Thyroid gland (tissue), 4 donors: ENCODE results near the gene TMEM97.

Experiments
- POLR2A ChIP-seq, 2 donors: fragments of 450-650 bp; IDR thresholded peaks; one replicate each; pipeline ENCODE4 v1.6.1; 2017; ENCODE audit warnings: antibody characterized with exemption in 2 of 2, mild to moderate bottlenecking in 2 of 2, moderate library complexity in 1 of 2
- TF ChIP-seq, protein P1 (sequence below), 6 experiments: fragments of 200-600 bp in 3 of 6; fragments of 450-650 bp in 3 of 6; sonication (generic) in 3 of 6; IDR thresholded peaks; one replicate each; pipeline ENCODE4 v1.5.1; 2016 to 2019; ENCODE audit warnings: antibody characterized with exemption in 6 of 6, mild to moderate bottlenecking in 2 of 6, inconsistent platforms in 1 of 6, moderate library complexity in 1 of 6

DNA sequence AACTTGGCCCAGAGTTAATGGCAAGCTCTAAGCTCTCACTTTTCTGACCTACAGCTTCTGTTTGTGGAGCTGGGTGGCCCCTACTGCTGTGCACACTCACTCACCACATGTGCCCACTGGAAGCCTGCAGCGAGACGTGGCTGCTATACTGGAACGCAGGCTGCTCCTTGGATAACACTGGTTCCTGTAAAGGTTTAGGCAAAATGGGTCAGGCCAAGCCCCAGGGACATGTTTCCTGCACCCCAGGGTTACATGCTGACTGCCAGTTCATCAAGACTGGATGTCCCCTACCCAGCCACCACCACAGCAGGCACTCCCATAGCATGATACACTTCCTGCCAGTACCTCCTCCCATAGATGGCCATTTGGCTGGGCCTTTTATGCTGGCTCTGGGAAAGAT lies 30.0 kb downstream of the TMEM97 start:
- TF ChIP-seq POLR2A (IDR thresholded peaks at IDR 0.05): no peak
- TF ChIP-seq, protein P1, sequence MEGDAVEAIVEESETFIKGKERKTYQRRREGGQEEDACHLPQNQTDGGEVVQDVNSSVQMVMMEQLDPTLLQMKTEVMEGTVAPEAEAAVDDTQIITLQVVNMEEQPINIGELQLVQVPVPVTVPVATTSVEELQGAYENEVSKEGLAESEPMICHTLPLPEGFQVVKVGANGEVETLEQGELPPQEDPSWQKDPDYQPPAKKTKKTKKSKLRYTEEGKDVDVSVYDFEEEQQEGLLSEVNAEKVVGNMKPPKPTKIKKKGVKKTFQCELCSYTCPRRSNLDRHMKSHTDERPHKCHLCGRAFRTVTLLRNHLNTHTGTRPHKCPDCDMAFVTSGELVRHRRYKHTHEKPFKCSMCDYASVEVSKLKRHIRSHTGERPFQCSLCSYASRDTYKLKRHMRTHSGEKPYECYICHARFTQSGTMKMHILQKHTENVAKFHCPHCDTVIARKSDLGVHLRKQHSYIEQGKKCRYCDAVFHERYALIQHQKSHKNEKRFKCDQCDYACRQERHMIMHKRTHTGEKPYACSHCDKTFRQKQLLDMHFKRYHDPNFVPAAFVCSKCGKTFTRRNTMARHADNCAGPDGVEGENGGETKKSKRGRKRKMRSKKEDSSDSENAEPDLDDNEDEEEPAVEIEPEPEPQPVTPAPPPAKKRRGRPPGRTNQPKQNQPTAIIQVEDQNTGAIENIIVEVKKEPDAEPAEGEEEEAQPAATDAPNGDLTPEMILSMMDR (IDR thresholded peaks at IDR 0.05): no peak
